ENCODE results near the gene ANKRD7.

GRCh38 chr7:118202061-118202460, 22.4 kb upstream of the ANKRD7 start:
- TF ChIP-seq, protein P1, sequence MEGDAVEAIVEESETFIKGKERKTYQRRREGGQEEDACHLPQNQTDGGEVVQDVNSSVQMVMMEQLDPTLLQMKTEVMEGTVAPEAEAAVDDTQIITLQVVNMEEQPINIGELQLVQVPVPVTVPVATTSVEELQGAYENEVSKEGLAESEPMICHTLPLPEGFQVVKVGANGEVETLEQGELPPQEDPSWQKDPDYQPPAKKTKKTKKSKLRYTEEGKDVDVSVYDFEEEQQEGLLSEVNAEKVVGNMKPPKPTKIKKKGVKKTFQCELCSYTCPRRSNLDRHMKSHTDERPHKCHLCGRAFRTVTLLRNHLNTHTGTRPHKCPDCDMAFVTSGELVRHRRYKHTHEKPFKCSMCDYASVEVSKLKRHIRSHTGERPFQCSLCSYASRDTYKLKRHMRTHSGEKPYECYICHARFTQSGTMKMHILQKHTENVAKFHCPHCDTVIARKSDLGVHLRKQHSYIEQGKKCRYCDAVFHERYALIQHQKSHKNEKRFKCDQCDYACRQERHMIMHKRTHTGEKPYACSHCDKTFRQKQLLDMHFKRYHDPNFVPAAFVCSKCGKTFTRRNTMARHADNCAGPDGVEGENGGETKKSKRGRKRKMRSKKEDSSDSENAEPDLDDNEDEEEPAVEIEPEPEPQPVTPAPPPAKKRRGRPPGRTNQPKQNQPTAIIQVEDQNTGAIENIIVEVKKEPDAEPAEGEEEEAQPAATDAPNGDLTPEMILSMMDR (IDR thresholded peaks at IDR 0.05): no peak
- no peak for TF ChIP-seq POLR2A (IDR thresholded peaks at IDR 0.05)
